HCT116 (cell line): ENCODE measurements around the gene CFAP43. TPM values are rescaled to one million over a fixed set of nuclear protein-coding genes. Genes with fewer than 3 reads are reported as not detected.

Experiments used
- ATAC-seq: fragments of 200-7000 bp; cut with Tn5 transposase; 2 replicates; pipeline ENCODE4 v1.9.1; 2020; ENCODE audit warnings: mild to moderate bottlenecking, moderate library complexity
- BruUV-seq: library from RNA; stranded (reverse); fragments of 400-500 nt; replicated peaks from 2 replicates; lab custom pipeline; 2021; lab: Mats Ljungman, UMichigan
- CTCF ChIA-PET: fragments of 300-600 bp; sonication (Branson Sonifier 250); formaldehyde crosslinking; loops from one replicate; lab custom pipeline; 2021; ENCODE audit warnings: antibody characterized with exemption; lab: Charles Lee
- POLR2A ChIA-PET: fragments of 300-600, 350-600 bp; sonication (Branson Sonifier 250); formaldehyde crosslinking; loops from one replicate; lab custom pipeline; 2021; ENCODE audit warnings: antibody characterized with exemption; lab: Charles Lee
- RAD21 ChIA-PET, 2 experiments: fragments of 300-600 bp; sonication (Branson Sonifier 250); formaldehyde crosslinking; loops; one replicate each; lab custom pipeline; 2023; ENCODE audit warnings: low total read pairs in 2 of 2; ENCODE audit not compliant: uncharacterized antibody in 2 of 2, unreplicated experiment in 2 of 2, low non-redundant PET in 1 of 2; lab: Charles Lee
- DNase-seq: peaks from one replicate; pipeline ENCODE4 v3.0.0-alpha.2; 2010; ENCODE audit warnings: low read depth, low spot score
- H2AFZ ChIP-seq: fragments of 200-600 bp; shearing (Covaris generic), sonication (generic); 2 replicates; pipeline ENCODE4 v1.6.1; 2017; ENCODE audit warnings: low read depth, mixed run types, mixed read lengths, antibody characterized with exemption, low read length; ENCODE audit not compliant: poor library complexity, severe bottlenecking
- H3K27ac ChIP-seq: 2 replicates; pipeline ENCODE4 v1.5.1; 2012; ENCODE audit warnings: low read depth, low read length
- H3K27me3 ChIP-seq: fragments of 200-600 bp; sonication (generic); 2 replicates; pipeline ENCODE4 v1.6.1; 2016; ENCODE audit warnings: mixed run types, low read length, mixed read lengths; ENCODE audit not compliant: insufficient read depth
- H3K36me3 ChIP-seq, 2 experiments: fragments of 200-500 bp in 1 of 2; fragments of 200-600 bp in 1 of 2; sonication (Bioruptor generic) in 1 of 2; sonication (generic) in 1 of 2; 2 replicates each; pipeline versions ENCODE4 v1.5.1 to v1.6.1; 2014 to 2016; ENCODE audit warnings: low read length in 2 of 2, inconsistent platforms in 1 of 2, mixed read lengths in 1 of 2, mixed run types in 1 of 2; ENCODE audit not compliant: insufficient read depth in 2 of 2, control insufficient read depth in 1 of 2
- H3K4me1 ChIP-seq, 2 experiments: fragments of 200-600 bp in 1 of 2; sonication (generic) in 1 of 2; 2 replicates each; pipeline versions ENCODE4 v1.5.1 to v1.6.1; 2012 to 2017; ENCODE audit warnings: low read length in 2 of 2, inconsistent platforms in 1 of 2, mild to moderate bottlenecking in 1 of 2, mixed read lengths in 1 of 2, mixed run types in 1 of 2, moderate library complexity in 1 of 2; ENCODE audit not compliant: insufficient read depth in 2 of 2, control insufficient read depth in 1 of 2
- H3K4me2 ChIP-seq: fragments of 200-600 bp; sonication (generic); 2 replicates; pipeline ENCODE4 v1.6.1; 2017; ENCODE audit warnings: mixed run types, low read length, mixed read lengths
- H3K4me3 ChIP-seq, 2 experiments: fragments of 200-600 bp in 1 of 2; sonication (generic) in 1 of 2; replicated peaks in 1 of 2; 2 replicates each; pipeline ENCODE4 v1.5.1; 2011 to 2016; ENCODE audit warnings: low read length in 2 of 2, control low read depth in 1 of 2, low read depth in 1 of 2, mild to moderate bottlenecking in 1 of 2, mixed read lengths in 1 of 2, mixed run types in 1 of 2
- H3K79me2 ChIP-seq: fragments of 200-600 bp; sonication (generic); 2 replicates; pipeline ENCODE4 v1.6.1; 2017; ENCODE audit warnings: mild to moderate bottlenecking, mixed run types, low read length, moderate library complexity, mixed read lengths; ENCODE audit not compliant: insufficient read depth
- H3K9ac ChIP-seq: fragments of 200-600 bp; sonication (generic); 2 replicates; pipeline ENCODE4 v1.6.1; 2016; ENCODE audit warnings: low read length, mixed read lengths
- H3K9me2 ChIP-seq: fragments of 200-600 bp; sonication (generic), shearing (Covaris generic); 2 replicates; pipeline ENCODE4 v1.6.1; 2017; ENCODE audit warnings: mixed run types, mild to moderate bottlenecking, moderate library complexity; ENCODE audit not compliant: insufficient read depth
- H3K9me3 ChIP-seq, 2 experiments: fragments of 200-500 bp in 1 of 2; fragments of 200-600 bp in 1 of 2; sonication (Bioruptor generic) in 1 of 2; sonication (generic) in 1 of 2; 2 replicates each; pipeline ENCODE4 v1.6.1; 2014 to 2017; ENCODE audit warnings: low read length in 2 of 2, mixed read lengths in 2 of 2, inconsistent platforms in 1 of 2, low read depth in 1 of 2, mild to moderate bottlenecking in 1 of 2, mixed run types in 1 of 2, moderate library complexity in 1 of 2; ENCODE audit not compliant: control insufficient read depth in 1 of 2, insufficient read depth in 1 of 2
- H4K20me1 ChIP-seq: fragments of 200-600 bp; sonication (generic), shearing (Covaris generic); 2 replicates; pipeline ENCODE4 v1.6.1; 2017; ENCODE audit warnings: mixed run types, mild to moderate bottlenecking, moderate library complexity; ENCODE audit not compliant: insufficient read depth
- CBX3 ChIP-seq: IDR thresholded peaks from 2 replicates; pipeline ENCODE4 v1.6.1; 2012; ENCODE audit warnings: low read depth
- CEBPB ChIP-seq: IDR thresholded peaks from 2 replicates; pipeline ENCODE4 v1.6.1; 2012; ENCODE audit warnings: low read depth
- EGR1 ChIP-seq: IDR thresholded peaks from 2 replicates; pipeline ENCODE4 v1.6.1; 2012; ENCODE audit warnings: low read depth
- ELF1 ChIP-seq: IDR thresholded peaks from 2 replicates; pipeline ENCODE4 v1.6.1; 2012; ENCODE audit warnings: low read depth, borderline replicate concordance
- EZH2phosphoT487 ChIP-seq: fragments of 200-600 bp; IDR thresholded peaks from 2 replicates; pipeline ENCODE4 v1.6.1; 2018; ENCODE audit warnings: antibody characterized with exemption, borderline replicate concordance
- FOSL1 ChIP-seq: IDR thresholded peaks from 2 replicates; pipeline ENCODE4 v1.6.1; 2012; ENCODE audit warnings: low read depth
- JUND ChIP-seq: IDR thresholded peaks from 2 replicates; pipeline ENCODE4 v1.6.1; 2012
- POLR2A ChIP-seq: IDR thresholded peaks from 2 replicates; pipeline ENCODE4 v1.7.0; 2011; ENCODE audit warnings: borderline replicate concordance; ENCODE audit not compliant: insufficient read depth, insufficient read length; ENCODE audit errors: extremely low read depth
- RAD21 ChIP-seq: IDR thresholded peaks from 2 replicates; pipeline ENCODE4 v1.6.1; 2012; ENCODE audit warnings: low read depth, mild to moderate bottlenecking
- SIN3A ChIP-seq: IDR thresholded peaks from 2 replicates; pipeline ENCODE4 v1.6.1; 2012; ENCODE audit warnings: low read depth
- SP1 ChIP-seq: IDR thresholded peaks from 2 replicates; pipeline ENCODE4 v1.6.1; 2012; ENCODE audit warnings: low read depth
- SRF ChIP-seq: IDR thresholded peaks from 2 replicates; pipeline ENCODE4 v1.6.1; 2012; ENCODE audit warnings: low read depth
- TCF7L2 ChIP-seq: IDR thresholded peaks from 2 replicates; pipeline ENCODE4 v1.7.0; 2011; ENCODE audit warnings: borderline replicate concordance, inconsistent platforms; ENCODE audit not compliant: insufficient read depth, insufficient read length; ENCODE audit errors: extremely low read depth
- ZFX ChIP-seq: fragments of 450-650 bp; IDR thresholded peaks from 2 replicates; pipeline ENCODE4 v1.6.1; 2017
- ZNF274 ChIP-seq: fragments of 200-500 bp; sonication (Bioruptor generic); IDR thresholded peaks from 2 replicates; pipeline ENCODE4 v1.6.1; 2014; ENCODE audit warnings: mild to moderate bottlenecking, low read depth, low read length, inconsistent platforms
- intact Hi-C: fragments of 100-400 bp; cut with micrococcal nuclease; formaldehyde crosslinking; loops from 2 replicates; pipeline ENCODE4 v1.10.0; 2022
- total RNA-seq: library from RNA; stranded (reverse); gene quantifications from one replicate; pipeline ENCODE4 v1.2.1, GENCODE V29; 2021; ENCODE audit not compliant: unreplicated experiment
- TF ChIP-seq, protein P1 (sequence below): IDR thresholded peaks from 2 replicates; pipeline ENCODE4 v1.6.1; 2012; ENCODE audit warnings: low read depth
- TF ChIP-seq, protein P2 (sequence below): IDR thresholded peaks from 2 replicates; pipeline ENCODE4 v1.6.1; 2012
- TF ChIP-seq, protein P3 (sequence below): IDR thresholded peaks from 2 replicates; pipeline ENCODE4 v1.6.1; 2011; ENCODE audit warnings: mild to moderate bottlenecking, low read length, moderate library complexity; ENCODE audit not compliant: insufficient replicate concordance; ENCODE audit errors: extremely low read depth
- TF ChIP-seq, protein P4 (sequence below), 3 experiments: fragments of 200-600 bp in 1 of 3; sonication (generic) in 1 of 3; IDR thresholded peaks in 2 of 3; conservative IDR thresholded peaks in 1 of 3; 2 replicates each; pipeline ENCODE4 v1.5.1; 2012 to 2017; ENCODE audit warnings: low read depth in 2 of 3, low read length in 2 of 3, antibody characterized with exemption in 1 of 3, borderline replicate concordance in 1 of 3, control low read depth in 1 of 3, mild to moderate bottlenecking in 1 of 3, mixed read lengths in 1 of 3, mixed run types in 1 of 3, moderate library complexity in 1 of 3; ENCODE audit not compliant: insufficient read depth in 1 of 3

The CFAP43 gene
- total RNA-seq, 1 experiment from 2014 or later = 4.0 TPM

DNA sequence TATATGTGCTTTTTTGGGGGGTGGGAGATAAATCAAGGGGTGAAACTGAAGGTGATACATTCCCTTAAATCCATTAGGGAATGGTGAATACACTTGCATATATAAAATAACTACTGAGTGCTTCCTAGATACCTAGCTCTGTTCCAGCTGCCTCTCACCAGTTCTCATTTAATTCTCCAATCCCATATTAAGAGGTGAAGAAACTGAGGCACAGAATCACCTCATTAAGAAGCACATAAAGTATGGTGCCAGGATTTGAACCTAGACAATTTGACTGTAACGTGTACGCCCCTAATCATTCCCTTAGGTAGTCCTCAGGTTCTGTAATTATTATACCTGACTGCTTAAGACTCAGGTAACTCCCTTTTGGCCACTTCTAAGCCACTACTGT, 111.7 kb downstream of the CFAP43 start:
- no TSS peak for BruUV-seq
- H3K9me3 ChIP-seq = no peaks in the 10 kb centered on the region
- H3K4me1 ChIP-seq = peaks cover 51 to 75% of the 10 kb centered on the region in 2 experiments

More for the DNA sequence above, 111.7 kb downstream of the CFAP43 start:
- H3K9ac ChIP-seq = peak overlapping the region; percentile 89
- peaks cover 23% of the 10 kb centered on the region for H3K79me2 ChIP-seq
- intact Hi-C loops = loop anchor here (5.0 kb wide), 3 partner anchors 147 to 408 kb away; partner anchors contain the start of genes CFAP58 and GSTO2
- no peaks in the 10 kb centered on the region for H4K20me1 ChIP-seq
- H2AFZ ChIP-seq = no peak overlapping the region
- H3K36me3 ChIP-seq = peaks cover 0 to 10% of the 10 kb centered on the region in 2 experiments; a peak in 1 of 4 replicates
- no peaks in the 10 kb centered on the region for H3K27me3 ChIP-seq
- H3K9me2 ChIP-seq = no peaks in the 10 kb centered on the region
- ChIA-PET CTCF (interaction anchor here (0.6 to 4.5 kb wide), 10 partner anchors 19 to 639 kb away, joined by 3 to 37 read pairs (median 4); no protein-coding TSS in a partner anchor), POLR2A (interaction anchor here (0.6 to 2.7 kb wide), 11 partner anchors 10 to 1281 kb away, joined by 3 to 18 read pairs (median 5); partner anchors contain the start of gene CFAP58)
- DNase-seq = no peak
- peak overlapping the region in 1 of 2 experiments; percentile 64; a peak in 2 of 4 replicates for H3K4me3 ChIP-seq
- H3K27ac ChIP-seq = peak overlapping the region; percentile 96
- no peak for TF ChIP-seq CEBPB
- TF ChIP-seq FOSL1 = no peak
- TF ChIP-seq POLR2A = no peak
- TF ChIP-seq, protein P1, sequence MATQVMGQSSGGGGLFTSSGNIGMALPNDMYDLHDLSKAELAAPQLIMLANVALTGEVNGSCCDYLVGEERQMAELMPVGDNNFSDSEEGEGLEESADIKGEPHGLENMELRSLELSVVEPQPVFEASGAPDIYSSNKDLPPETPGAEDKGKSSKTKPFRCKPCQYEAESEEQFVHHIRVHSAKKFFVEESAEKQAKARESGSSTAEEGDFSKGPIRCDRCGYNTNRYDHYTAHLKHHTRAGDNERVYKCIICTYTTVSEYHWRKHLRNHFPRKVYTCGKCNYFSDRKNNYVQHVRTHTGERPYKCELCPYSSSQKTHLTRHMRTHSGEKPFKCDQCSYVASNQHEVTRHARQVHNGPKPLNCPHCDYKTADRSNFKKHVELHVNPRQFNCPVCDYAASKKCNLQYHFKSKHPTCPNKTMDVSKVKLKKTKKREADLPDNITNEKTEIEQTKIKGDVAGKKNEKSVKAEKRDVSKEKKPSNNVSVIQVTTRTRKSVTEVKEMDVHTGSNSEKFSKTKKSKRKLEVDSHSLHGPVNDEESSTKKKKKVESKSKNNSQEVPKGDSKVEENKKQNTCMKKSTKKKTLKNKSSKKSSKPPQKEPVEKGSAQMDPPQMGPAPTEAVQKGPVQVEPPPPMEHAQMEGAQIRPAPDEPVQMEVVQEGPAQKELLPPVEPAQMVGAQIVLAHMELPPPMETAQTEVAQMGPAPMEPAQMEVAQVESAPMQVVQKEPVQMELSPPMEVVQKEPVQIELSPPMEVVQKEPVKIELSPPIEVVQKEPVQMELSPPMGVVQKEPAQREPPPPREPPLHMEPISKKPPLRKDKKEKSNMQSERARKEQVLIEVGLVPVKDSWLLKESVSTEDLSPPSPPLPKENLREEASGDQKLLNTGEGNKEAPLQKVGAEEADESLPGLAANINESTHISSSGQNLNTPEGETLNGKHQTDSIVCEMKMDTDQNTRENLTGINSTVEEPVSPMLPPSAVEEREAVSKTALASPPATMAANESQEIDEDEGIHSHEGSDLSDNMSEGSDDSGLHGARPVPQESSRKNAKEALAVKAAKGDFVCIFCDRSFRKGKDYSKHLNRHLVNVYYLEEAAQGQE = no peak
- TF ChIP-seq, protein P2, sequence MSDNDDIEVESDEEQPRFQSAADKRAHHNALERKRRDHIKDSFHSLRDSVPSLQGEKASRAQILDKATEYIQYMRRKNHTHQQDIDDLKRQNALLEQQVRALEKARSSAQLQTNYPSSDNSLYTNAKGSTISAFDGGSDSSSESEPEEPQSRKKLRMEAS = no peak
- TF ChIP-seq EZH2phosphoT487 = no peak
- TF ChIP-seq SIN3A = no peak
- TF ChIP-seq, protein P3, sequence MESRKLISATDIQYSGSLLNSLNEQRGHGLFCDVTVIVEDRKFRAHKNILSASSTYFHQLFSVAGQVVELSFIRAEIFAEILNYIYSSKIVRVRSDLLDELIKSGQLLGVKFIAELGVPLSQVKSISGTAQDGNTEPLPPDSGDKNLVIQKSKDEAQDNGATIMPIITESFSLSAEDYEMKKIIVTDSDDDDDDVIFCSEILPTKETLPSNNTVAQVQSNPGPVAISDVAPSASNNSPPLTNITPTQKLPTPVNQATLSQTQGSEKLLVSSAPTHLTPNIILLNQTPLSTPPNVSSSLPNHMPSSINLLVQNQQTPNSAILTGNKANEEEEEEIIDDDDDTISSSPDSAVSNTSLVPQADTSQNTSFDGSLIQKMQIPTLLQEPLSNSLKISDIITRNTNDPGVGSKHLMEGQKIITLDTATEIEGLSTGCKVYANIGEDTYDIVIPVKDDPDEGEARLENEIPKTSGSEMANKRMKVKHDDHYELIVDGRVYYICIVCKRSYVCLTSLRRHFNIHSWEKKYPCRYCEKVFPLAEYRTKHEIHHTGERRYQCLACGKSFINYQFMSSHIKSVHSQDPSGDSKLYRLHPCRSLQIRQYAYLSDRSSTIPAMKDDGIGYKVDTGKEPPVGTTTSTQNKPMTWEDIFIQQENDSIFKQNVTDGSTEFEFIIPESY = no peak
- TF ChIP-seq RAD21 = no peak
- TF ChIP-seq TCF7L2 = no peak
- TF ChIP-seq, protein P4, sequence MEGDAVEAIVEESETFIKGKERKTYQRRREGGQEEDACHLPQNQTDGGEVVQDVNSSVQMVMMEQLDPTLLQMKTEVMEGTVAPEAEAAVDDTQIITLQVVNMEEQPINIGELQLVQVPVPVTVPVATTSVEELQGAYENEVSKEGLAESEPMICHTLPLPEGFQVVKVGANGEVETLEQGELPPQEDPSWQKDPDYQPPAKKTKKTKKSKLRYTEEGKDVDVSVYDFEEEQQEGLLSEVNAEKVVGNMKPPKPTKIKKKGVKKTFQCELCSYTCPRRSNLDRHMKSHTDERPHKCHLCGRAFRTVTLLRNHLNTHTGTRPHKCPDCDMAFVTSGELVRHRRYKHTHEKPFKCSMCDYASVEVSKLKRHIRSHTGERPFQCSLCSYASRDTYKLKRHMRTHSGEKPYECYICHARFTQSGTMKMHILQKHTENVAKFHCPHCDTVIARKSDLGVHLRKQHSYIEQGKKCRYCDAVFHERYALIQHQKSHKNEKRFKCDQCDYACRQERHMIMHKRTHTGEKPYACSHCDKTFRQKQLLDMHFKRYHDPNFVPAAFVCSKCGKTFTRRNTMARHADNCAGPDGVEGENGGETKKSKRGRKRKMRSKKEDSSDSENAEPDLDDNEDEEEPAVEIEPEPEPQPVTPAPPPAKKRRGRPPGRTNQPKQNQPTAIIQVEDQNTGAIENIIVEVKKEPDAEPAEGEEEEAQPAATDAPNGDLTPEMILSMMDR (IDR thresholded peaks at IDR 0.05 in 2 of 3, conservative IDR thresholded peaks at IDR 0.05 in 1 of 3; ENCODE audit: borderline replicate concordance in 1 of 3, insufficient read depth in 1 of 3, low read depth in 2 of 3, low read length in 2 of 3) = no peak
- no peak for TF ChIP-seq SRF
- TF ChIP-seq ZFX = no peak
- TF ChIP-seq ELF1 = no peak
- TF ChIP-seq CBX3 = no peak
- no peak for TF ChIP-seq EGR1
- TF ChIP-seq JUND = no peak
- TF ChIP-seq ZNF274 = no peak
- TF ChIP-seq SP1 = no peak
- TF ChIP-seq, all 23 proteins: peak for 0
- RAD21 ChIA-PET = no interaction called here
- peak overlapping the region; percentile 89 for H3K4me2 ChIP-seq
- no peak for ATAC-seq
